Suprapubic skin (tissue), 4 donors: ENCODE results near the gene PPT1.

ENCODE experiments used
- CTCF ChIP-seq, 2 donors: fragments of 200-600 bp in 1 of 2; fragments of 450-650 bp in 1 of 2; sonication (generic) in 1 of 2; IDR thresholded peaks; one replicate each; pipeline ENCODE4 v1.5.1; 2016 to 2019; ENCODE audit warnings: antibody characterized with exemption in 2 of 2, mild to moderate bottlenecking in 1 of 2, moderate library complexity in 1 of 2
- EP300 ChIP-seq: sonication (generic); formaldehyde crosslinking; IDR thresholded peaks from one replicate; pipeline ENCODE4 v1.6.1; 2017; ENCODE audit warnings: antibody characterized with exemption
- POLR2A ChIP-seq, 2 donors: fragments of 450-650 bp; IDR thresholded peaks; one replicate each; pipeline ENCODE4 v1.6.1; 2017; ENCODE audit warnings: antibody characterized with exemption in 2 of 2, mild to moderate bottlenecking in 2 of 2, moderate library complexity in 2 of 2
- POLR2AphosphoS5 ChIP-seq, 3 donors: sonication (generic); formaldehyde crosslinking; IDR thresholded peaks; one replicate each; pipeline ENCODE4 v1.6.1; 2017; ENCODE audit warnings: antibody characterized with exemption in 3 of 3

GRCh38 chr1:40067851-40068250 is 29.2 kb downstream of the PPT1 start:
- TF ChIP-seq POLR2A (IDR thresholded peaks at IDR 0.05) (no peak), CTCF (IDR thresholded peaks at IDR 0.05) (no peak), EP300 (no peak), POLR2AphosphoS5 (IDR thresholded peaks at IDR 0.05) (no peak)
